ENCODE data around the gene SLF2.

GRCh38 chr10:100984672-100985177 is 72.0 kb downstream of the SLF2 start:
- TF ChIP-seq FOXM1 (IDR thresholded peaks at IDR 0.05; ENCODE audit: low read depth) (no peak), FOXM1 (CRISPR knock-in tag; IDR thresholded peaks at IDR 0.05; ENCODE audit: low read depth) (no peak), ZNF133 (CRISPR knock-in tag; IDR thresholded peaks at IDR 0.05) (no peak), SMC3 (conservative IDR thresholded peaks at IDR 0.05; ENCODE audit: insufficient read depth, low read depth, low read length) (no peak)
